ENCODE data around the gene ANAPC2.

DNA sequence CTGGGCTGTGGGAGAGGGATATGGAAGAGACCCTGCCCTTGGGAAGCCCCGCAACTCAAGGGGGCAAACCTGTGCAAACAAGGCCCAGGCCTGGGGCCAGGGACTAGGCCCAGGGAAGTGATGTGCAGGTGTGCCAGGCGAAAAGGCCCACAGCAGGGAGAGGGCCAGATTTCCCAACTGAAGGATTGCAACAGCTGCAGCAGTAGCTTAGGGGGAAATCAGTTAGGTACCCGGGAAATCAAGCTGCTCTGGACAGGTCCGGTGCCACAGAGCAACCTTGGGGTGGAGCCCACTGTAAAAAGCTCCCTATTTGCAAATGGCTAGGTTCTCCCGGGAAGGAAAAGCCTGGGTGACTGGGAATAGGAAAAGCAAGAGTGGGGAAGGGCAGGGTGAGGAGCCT lies 39.0 kb downstream of the ANAPC2 start:
- TF ChIP-seq POLR2A (IDR thresholded peaks at IDR 0.05; ENCODE audit: low read depth, low read length): no peak
- TF ChIP-seq, protein P1, sequence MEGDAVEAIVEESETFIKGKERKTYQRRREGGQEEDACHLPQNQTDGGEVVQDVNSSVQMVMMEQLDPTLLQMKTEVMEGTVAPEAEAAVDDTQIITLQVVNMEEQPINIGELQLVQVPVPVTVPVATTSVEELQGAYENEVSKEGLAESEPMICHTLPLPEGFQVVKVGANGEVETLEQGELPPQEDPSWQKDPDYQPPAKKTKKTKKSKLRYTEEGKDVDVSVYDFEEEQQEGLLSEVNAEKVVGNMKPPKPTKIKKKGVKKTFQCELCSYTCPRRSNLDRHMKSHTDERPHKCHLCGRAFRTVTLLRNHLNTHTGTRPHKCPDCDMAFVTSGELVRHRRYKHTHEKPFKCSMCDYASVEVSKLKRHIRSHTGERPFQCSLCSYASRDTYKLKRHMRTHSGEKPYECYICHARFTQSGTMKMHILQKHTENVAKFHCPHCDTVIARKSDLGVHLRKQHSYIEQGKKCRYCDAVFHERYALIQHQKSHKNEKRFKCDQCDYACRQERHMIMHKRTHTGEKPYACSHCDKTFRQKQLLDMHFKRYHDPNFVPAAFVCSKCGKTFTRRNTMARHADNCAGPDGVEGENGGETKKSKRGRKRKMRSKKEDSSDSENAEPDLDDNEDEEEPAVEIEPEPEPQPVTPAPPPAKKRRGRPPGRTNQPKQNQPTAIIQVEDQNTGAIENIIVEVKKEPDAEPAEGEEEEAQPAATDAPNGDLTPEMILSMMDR (conservative IDR thresholded peaks at IDR 0.05; ENCODE audit: low read depth, low read length): no peak
- TF ChIP-seq, protein P2, sequence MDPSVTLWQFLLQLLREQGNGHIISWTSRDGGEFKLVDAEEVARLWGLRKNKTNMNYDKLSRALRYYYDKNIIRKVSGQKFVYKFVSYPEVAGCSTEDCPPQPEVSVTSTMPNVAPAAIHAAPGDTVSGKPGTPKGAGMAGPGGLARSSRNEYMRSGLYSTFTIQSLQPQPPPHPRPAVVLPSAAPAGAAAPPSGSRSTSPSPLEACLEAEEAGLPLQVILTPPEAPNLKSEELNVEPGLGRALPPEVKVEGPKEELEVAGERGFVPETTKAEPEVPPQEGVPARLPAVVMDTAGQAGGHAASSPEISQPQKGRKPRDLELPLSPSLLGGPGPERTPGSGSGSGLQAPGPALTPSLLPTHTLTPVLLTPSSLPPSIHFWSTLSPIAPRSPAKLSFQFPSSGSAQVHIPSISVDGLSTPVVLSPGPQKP (IDR thresholded peaks at IDR 0.05; ENCODE audit: borderline replicate concordance, low read depth, low read length): no peak
- TF ChIP-seq RAD21 (IDR thresholded peaks at IDR 0.05; ENCODE audit: low read length): no peak
- no peak for TF ChIP-seq USF2 (IDR thresholded peaks at IDR 0.05; ENCODE audit: low read depth, low read length)
- no peak for TF ChIP-seq MAZ (IDR thresholded peaks at IDR 0.05; ENCODE audit: borderline replicate concordance, low read depth, low read length)
- no peak for TF ChIP-seq SMC3 (IDR thresholded peaks at IDR 0.05; ENCODE audit: low read depth, low read length)
- no peak for TF ChIP-seq MAFK (IDR thresholded peaks at IDR 0.05; ENCODE audit: low read depth, low read length)
- no peak for TF ChIP-seq CEBPB (IDR thresholded peaks at IDR 0.05; ENCODE audit: low read depth, low read length)
